IMR-90 (cell line): ENCODE results near the gene TMEM259. TPM values are rescaled to one million over a fixed set of nuclear protein-coding genes. Genes with fewer than 3 reads are reported as not detected.

Experiments used
- ATAC-seq: fragments of 200-7000 bp; cut with Tn5 transposase; 2 replicates; pipeline ENCODE4 v1.9.1; 2020; ENCODE audit warnings: low read depth, mild to moderate bottlenecking, moderate library complexity
- BruUV-seq: library from RNA; stranded (reverse); fragments of 400-500 nt; replicated peaks from 2 replicates; lab custom pipeline; 2021; lab: Mats Ljungman, UMichigan
- CTCF ChIA-PET: fragments of 300-600 bp; formaldehyde crosslinking; extraction: SDS; loops from one replicate; lab custom pipeline; 2021; ENCODE audit warnings: antibody characterized with exemption; lab: Yijun Ruan, JAX
- POLR2A ChIA-PET: fragments of 300-600 bp; sonication (Branson Sonifier 250); formaldehyde crosslinking; loops from one replicate; lab custom pipeline; 2022; ENCODE audit warnings: antibody characterized with exemption; ENCODE audit not compliant: unreplicated experiment; lab: Charles Lee
- DNase-seq: peaks from one replicate; pipeline ENCODE4 v3.0.0; 2013
- H2AFZ ChIP-seq: replicated peaks from 2 replicates; pipeline ENCODE3; 2013; ENCODE audit warnings: low read length, mild to moderate bottlenecking; ENCODE audit not compliant: poor library complexity
- H2AK5ac ChIP-seq: 2 replicates; pipeline ENCODE4 v1.6.1; 2013; ENCODE audit warnings: low read depth, low read length, inconsistent platforms
- H2AK9ac ChIP-seq: replicated peaks from 2 replicates; pipeline ENCODE3; 2013; ENCODE audit warnings: mild to moderate bottlenecking, low read depth, low read length, moderate library complexity; ENCODE audit not compliant: poor library complexity
- H2BK120ac ChIP-seq: 2 replicates; pipeline ENCODE4 v1.6.1; 2013; ENCODE audit warnings: low read depth, low read length, inconsistent platforms
- H2BK15ac ChIP-seq: 3 replicates; pipeline ENCODE4 v1.6.1; 2013; ENCODE audit warnings: low read depth, low read length, inconsistent platforms
- H2BK20ac ChIP-seq: 2 replicates; pipeline ENCODE4 v1.6.1; 2013; ENCODE audit warnings: low read depth, mild to moderate bottlenecking, inconsistent platforms, low read length, moderate library complexity
- H2BK5ac ChIP-seq: 2 replicates; pipeline ENCODE4 v1.6.1; 2013; ENCODE audit warnings: mild to moderate bottlenecking, low read depth, low read length, inconsistent platforms; ENCODE audit not compliant: poor library complexity, severe bottlenecking
- H3K14ac ChIP-seq: replicated peaks from 2 replicates; pipeline ENCODE4 v1.6.1; 2013; ENCODE audit warnings: low read depth, low read length, inconsistent platforms
- H3K18ac ChIP-seq: 2 replicates; pipeline ENCODE4 v1.6.1; 2013; ENCODE audit warnings: low read depth, low read length, control low read depth
- H3K23ac ChIP-seq: 2 replicates; pipeline ENCODE4 v1.6.1; 2013; ENCODE audit warnings: low read depth, low read length, inconsistent platforms
- H3K27ac ChIP-seq: 2 replicates; pipeline ENCODE4 v1.5.1; 2013; ENCODE audit warnings: mild to moderate bottlenecking, control low read depth, low read length; ENCODE audit not compliant: insufficient read depth
- H3K27me3 ChIP-seq: 2 replicates; pipeline ENCODE4 v1.6.1; 2013; ENCODE audit warnings: low read length; ENCODE audit not compliant: control insufficient read depth, insufficient read depth
- H3K36me3 ChIP-seq: 2 replicates; pipeline ENCODE4 v1.6.1; 2013; ENCODE audit warnings: low read length, mixed read lengths; ENCODE audit not compliant: control insufficient read depth, insufficient read depth
- H3K4ac ChIP-seq: 2 replicates; pipeline ENCODE4 v1.6.1; 2013; ENCODE audit warnings: low read depth, low read length, inconsistent platforms
- H3K4me1 ChIP-seq: 2 replicates; pipeline ENCODE4 v1.6.1; 2013; ENCODE audit warnings: low read length, mixed read lengths; ENCODE audit not compliant: control insufficient read depth, insufficient read depth
- H3K4me2 ChIP-seq: 2 replicates; pipeline ENCODE4 v1.6.1; 2013; ENCODE audit warnings: low read depth, mild to moderate bottlenecking, control low read depth, low read length, moderate library complexity
- H3K4me3 ChIP-seq: 2 replicates; pipeline ENCODE4 v1.5.1; 2013; ENCODE audit warnings: low read depth, mild to moderate bottlenecking, control low read depth, low read length, moderate library complexity; ENCODE audit not compliant: insufficient read depth
- H3K56ac ChIP-seq: 2 replicates; pipeline ENCODE4 v1.6.1; 2013; ENCODE audit warnings: low read length, inconsistent platforms; ENCODE audit not compliant: insufficient read depth; ENCODE audit errors: extremely low read depth
- H3K79me1 ChIP-seq, 2 experiments: 2 replicates each; pipeline ENCODE4 v1.6.1; 2013; ENCODE audit warnings: low read length in 2 of 2, inconsistent platforms in 1 of 2, low read depth in 1 of 2
- H3K9ac ChIP-seq: 2 replicates; pipeline ENCODE4 v1.6.1; 2013; ENCODE audit warnings: low read depth, low read length, control low read depth
- H3K9me1 ChIP-seq: 2 replicates; pipeline ENCODE4 v1.6.1; 2013; ENCODE audit warnings: low read length, inconsistent platforms; ENCODE audit not compliant: insufficient read depth
- H3K9me3 ChIP-seq: 2 replicates; pipeline ENCODE4 v1.6.1; 2013; ENCODE audit warnings: low read length; ENCODE audit not compliant: control insufficient read depth, insufficient read depth
- H4K20me1 ChIP-seq: 2 replicates; pipeline ENCODE4 v1.6.1; 2013; ENCODE audit warnings: low read length, inconsistent platforms; ENCODE audit not compliant: insufficient read depth
- H4K5ac ChIP-seq: 2 replicates; pipeline ENCODE4 v1.6.1; 2013; ENCODE audit warnings: mild to moderate bottlenecking, low read depth, low read length, control low read depth
- H4K8ac ChIP-seq, 2 experiments: 2 replicates each; pipeline ENCODE4 v1.6.1; 2013; ENCODE audit warnings: low read depth in 2 of 2, low read length in 2 of 2, control low read depth in 1 of 2, inconsistent platforms in 1 of 2
- H4K91ac ChIP-seq: 2 replicates; pipeline ENCODE4 v1.6.1; 2013; ENCODE audit warnings: low read depth, low read length, inconsistent platforms; ENCODE audit not compliant: insufficient read depth
- FOS ChIP-seq: fragments of 150-350 bp; IDR thresholded peaks from 2 replicates; pipeline ENCODE4 v1.6.1; 2016; ENCODE audit warnings: low read depth, low read length
- MAFK ChIP-seq: IDR thresholded peaks from 2 replicates; pipeline ENCODE4 v1.6.1; 2012; ENCODE audit warnings: low read depth, low read length, improper control_type of control experiment
- MAZ ChIP-seq: IDR thresholded peaks from 2 replicates; pipeline ENCODE4 v1.6.1; 2012; ENCODE audit warnings: low read depth, mild to moderate bottlenecking, low read length, improper control_type of control experiment, moderate library complexity, borderline replicate concordance
- NFE2L2 ChIP-seq: fragments of 150-350 bp; IDR thresholded peaks from 2 replicates; pipeline ENCODE4 v1.6.1; 2016; ENCODE audit warnings: low read depth, mild to moderate bottlenecking, low read length
- RAD21 ChIP-seq: IDR thresholded peaks from 2 replicates; pipeline ENCODE4 v1.6.1; 2012; ENCODE audit warnings: low read length, improper control_type of control experiment
- RFX5 ChIP-seq: IDR thresholded peaks from 2 replicates; pipeline ENCODE4 v1.8.0; 2012; ENCODE audit warnings: low read depth, mild to moderate bottlenecking, low read length, moderate library complexity
- SMC3 ChIP-seq: fragments of 150-350 bp; IDR thresholded peaks from 2 replicates; pipeline ENCODE4 v1.6.1; 2016; ENCODE audit warnings: low read depth, mild to moderate bottlenecking, antibody characterized with exemption, low read length, moderate library complexity
- WGBS, 2 experiments: methylation state at CpG; one replicate each; pipeline versions ENCODE4 v1.1.5 to v1.1.7; 2013; ENCODE audit warnings: missing lambda C conversion rate in 2 of 2; ENCODE audit not compliant: insufficient read length in 1 of 2; ENCODE audit errors: extremely low coverage in 2 of 2; 5-methylcytosine and 5-hydroxymethylcytosine counted together
- dilution Hi-C: fragments of 300-500 bp; cut with HindIII; formaldehyde crosslinking; loops from one replicate; pipeline ENCODE4 v1.14.3; 2018; ENCODE audit warnings: low sequenced_read_pairs; ENCODE audit not compliant: unreplicated experiment
- in situ Hi-C: fragments of 300-500 bp; cut with MboI; formaldehyde crosslinking; loops from 3 replicates; pipeline ENCODE4 v1.14.3; 2019; ENCODE audit warnings: low sequenced_read_pairs, inconsistent platforms, mixed read lengths
- intact Hi-C: fragments of 100-400 bp; cut with micrococcal nuclease; formaldehyde crosslinking; loops from 2 replicates; pipeline ENCODE4 v1.10.0; 2022
- polyA plus RNA-seq, 3 experiments: library from polyadenylated mRNA; depleted of rRNA; stranded (reverse); fragments of >200 nt; gene quantifications; 2 replicates each; pipeline ENCODE4 v1.2.3, GENCODE V29; 2012; ENCODE audit warnings: low replicate concordance in 1 of 3
- total RNA-seq: library from RNA; depleted of rRNA; stranded (reverse); fragments of >200 nt; gene quantifications from 2 replicates; pipeline ENCODE4 v1.2.3, GENCODE V29; 2012
- TF ChIP-seq, protein P1 (sequence below): fragments of 150-350 bp; IDR thresholded peaks from 2 replicates; pipeline ENCODE4 v1.6.1; 2016; ENCODE audit warnings: low read depth, mild to moderate bottlenecking, low read length, moderate library complexity, borderline replicate concordance
- TF ChIP-seq, protein P2 (sequence below): conservative IDR thresholded peaks from 2 replicates; pipeline ENCODE4 v1.5.1; 2012; ENCODE audit warnings: mild to moderate bottlenecking, low read depth, low read length, improper control_type of control experiment

TMEM259 gene
- total and polyA plus RNA-seq, 2 of the 4 experiments (the other 2 are of a cell fraction), result 22.6 to 153 TPM

DNA sequence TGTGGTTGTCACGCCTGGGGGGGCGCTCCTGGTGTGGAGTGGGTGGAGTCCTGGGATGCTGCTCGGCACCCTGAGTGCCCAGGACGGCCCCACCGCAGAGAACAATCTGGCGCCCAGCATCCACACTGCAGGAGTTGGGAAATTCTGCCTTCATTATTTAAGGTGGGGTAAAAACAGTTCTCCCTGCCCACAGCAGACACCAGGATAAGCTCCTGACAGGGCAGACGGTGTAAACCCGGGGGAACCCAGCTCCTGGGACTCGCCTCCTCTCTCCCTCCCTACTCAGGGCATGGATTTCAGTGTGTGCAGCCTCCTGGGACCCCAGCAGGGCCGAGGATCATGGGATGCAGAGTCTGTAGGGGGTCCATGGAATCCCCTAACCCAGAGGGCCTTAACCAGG lies 44.4 kb downstream of the TMEM259 start:
- H4K91ac ChIP-seq, result no peak overlapping the region
- H3K4me3 ChIP-seq, result no peak overlapping the region
- no peaks in the 10 kb centered on the region for H3K9me3 ChIP-seq
- H3K56ac ChIP-seq, result no peak overlapping the region
- no peak overlapping the region for H3K9ac ChIP-seq
- ATAC-seq (no peak), DNase-seq (no peak)
- POLR2A ChIA-PET, result no interaction called here
- no peak overlapping the region for H4K8ac ChIP-seq
- no peak overlapping the region for H3K18ac ChIP-seq
- H2BK120ac ChIP-seq, result no peak overlapping the region
- H2BK5ac ChIP-seq, result no peak overlapping the region
- no peak overlapping the region for H3K4ac ChIP-seq
- no peak overlapping the region for H4K5ac ChIP-seq
- no peaks in the 10 kb centered on the region for H3K9me1 ChIP-seq
- no peaks in the 10 kb centered on the region for H4K20me1 ChIP-seq
- no peak overlapping the region for H3K27ac ChIP-seq
- no peak overlapping the region for H3K14ac ChIP-seq
- peaks cover 7% of the 10 kb centered on the region for H3K4me1 ChIP-seq
- no peaks in the 10 kb centered on the region for H3K27me3 ChIP-seq
- BruUV-seq, result no TSS peak
- dilution Hi-C loops, result no loop called here
- H2BK20ac ChIP-seq, result no peak overlapping the region
- CTCF ChIA-PET, result no interaction called here
- no peak overlapping the region for H2BK15ac ChIP-seq
- H3K23ac ChIP-seq, result no peak overlapping the region
- 80% methylated on average over 1 of the region's 10 CpGs; no CpG with 5 or more reads in 1 of the 2 experiments for WGBS, 2 experiments
- no peak for TF ChIP-seq SMC3
- TF ChIP-seq, protein P1, sequence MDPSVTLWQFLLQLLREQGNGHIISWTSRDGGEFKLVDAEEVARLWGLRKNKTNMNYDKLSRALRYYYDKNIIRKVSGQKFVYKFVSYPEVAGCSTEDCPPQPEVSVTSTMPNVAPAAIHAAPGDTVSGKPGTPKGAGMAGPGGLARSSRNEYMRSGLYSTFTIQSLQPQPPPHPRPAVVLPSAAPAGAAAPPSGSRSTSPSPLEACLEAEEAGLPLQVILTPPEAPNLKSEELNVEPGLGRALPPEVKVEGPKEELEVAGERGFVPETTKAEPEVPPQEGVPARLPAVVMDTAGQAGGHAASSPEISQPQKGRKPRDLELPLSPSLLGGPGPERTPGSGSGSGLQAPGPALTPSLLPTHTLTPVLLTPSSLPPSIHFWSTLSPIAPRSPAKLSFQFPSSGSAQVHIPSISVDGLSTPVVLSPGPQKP, result no peak
- TF ChIP-seq FOS, result no peak
- TF ChIP-seq NFE2L2, result no peak
- no peak for TF ChIP-seq MAZ
- TF ChIP-seq RAD21, result no peak
- no peak for TF ChIP-seq RFX5
- TF ChIP-seq, protein P2, sequence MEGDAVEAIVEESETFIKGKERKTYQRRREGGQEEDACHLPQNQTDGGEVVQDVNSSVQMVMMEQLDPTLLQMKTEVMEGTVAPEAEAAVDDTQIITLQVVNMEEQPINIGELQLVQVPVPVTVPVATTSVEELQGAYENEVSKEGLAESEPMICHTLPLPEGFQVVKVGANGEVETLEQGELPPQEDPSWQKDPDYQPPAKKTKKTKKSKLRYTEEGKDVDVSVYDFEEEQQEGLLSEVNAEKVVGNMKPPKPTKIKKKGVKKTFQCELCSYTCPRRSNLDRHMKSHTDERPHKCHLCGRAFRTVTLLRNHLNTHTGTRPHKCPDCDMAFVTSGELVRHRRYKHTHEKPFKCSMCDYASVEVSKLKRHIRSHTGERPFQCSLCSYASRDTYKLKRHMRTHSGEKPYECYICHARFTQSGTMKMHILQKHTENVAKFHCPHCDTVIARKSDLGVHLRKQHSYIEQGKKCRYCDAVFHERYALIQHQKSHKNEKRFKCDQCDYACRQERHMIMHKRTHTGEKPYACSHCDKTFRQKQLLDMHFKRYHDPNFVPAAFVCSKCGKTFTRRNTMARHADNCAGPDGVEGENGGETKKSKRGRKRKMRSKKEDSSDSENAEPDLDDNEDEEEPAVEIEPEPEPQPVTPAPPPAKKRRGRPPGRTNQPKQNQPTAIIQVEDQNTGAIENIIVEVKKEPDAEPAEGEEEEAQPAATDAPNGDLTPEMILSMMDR, result no peak
- no peak for TF ChIP-seq MAFK
- no peak overlapping the region for H2AK9ac ChIP-seq
- H3K4me2 ChIP-seq, result no peak overlapping the region
- intact Hi-C loops, result no loop called here
- no peak overlapping the region for H2AFZ ChIP-seq
- no peak overlapping the region for H2AK5ac ChIP-seq
- peaks cover 4 to 7% of the 10 kb centered on the region in 2 experiments; a peak in 2 of 4 replicates for H3K79me1 ChIP-seq
- in situ Hi-C loops, result no loop called here
- peaks cover 20% of the 10 kb centered on the region for H3K36me3 ChIP-seq
